GM18907 (cell line): ENCODE data around the gene KDELR3.

Experiments
- ATAC-seq: cut with Tn5 transposase; IDR thresholded peaks from one replicate; pipeline ENCODE4 v1.9.1; 2021; ENCODE audit warnings: mild to moderate bottlenecking, moderate library complexity; ENCODE audit not compliant: unreplicated experiment

Gene KDELR3

GRCh38 chr22:38510416-38510970, 42.6 kb downstream of the KDELR3 start:
- ATAC-seq: no peak

GRCh38 chr22:38513063-38513462, 45.2 kb downstream of the KDELR3 start:
- peak; percentile 54 for ATAC-seq

GRCh38 chr22:38518620-38519019, 50.7 kb downstream of the KDELR3 start:
- ATAC-seq: no peak

GRCh38 chr22:38519453-38520250, 51.8 kb downstream of the KDELR3 start:
- ATAC-seq: no peak

GRCh38 chr22:38523029-38523428, 55.1 kb downstream of the KDELR3 start:
- ATAC-seq: no peak

GRCh38 chr22:38523479-38523878, 55.6 kb downstream of the KDELR3 start:
- ATAC-seq: no peak

GRCh38 chr22:38524429-38524828, 56.5 kb downstream of the KDELR3 start:
- ATAC-seq: no peak

- no peak for ATAC-seq
Measured at GRCh38 chr22:38531251-38531938, 63.5 kb downstream of the KDELR3 start.
